Tibial artery (tissue), 4 donors: Measurements from ENCODE around the gene SLC25A21.

Experiments
- DNase-seq, 2 donors: peaks; one replicate each; pipeline ENCODE4 v3.0.0-alpha.2; 2019
- H3K27ac ChIP-seq, 2 donors: fragments of 200-600 bp; sonication (generic) in 1 of 2; 1 replicate in 1 of 2; 2 replicates in 1 of 2; pipeline ENCODE4 v1.5.1; 2018 to 2019; ENCODE audit warnings: mild to moderate bottlenecking in 1 of 2
- H3K27me3 ChIP-seq, 2 donors: fragments of 200-600 bp; sonication (generic) in 1 of 2; one replicate each; pipeline versions ENCODE4 v1.5.1 to v1.6.0; 2016 to 2019
- H3K36me3 ChIP-seq, 3 donors: fragments of 200-600 bp; sonication (generic) in 2 of 3; one replicate each; pipeline ENCODE4 v1.5.1; 2016 to 2019; ENCODE audit warnings: mild to moderate bottlenecking in 2 of 3
- H3K4me1 ChIP-seq, 4 donors: fragments of 200-600 bp; sonication (generic) in 2 of 4; 1 replicate in 3 of 4; 2 replicates in 1 of 4; pipeline ENCODE4 v1.5.1; 2016 to 2019
- H3K4me3 ChIP-seq, 2 donors: fragments of 200-600 bp; sonication (generic) in 1 of 2; 1 replicate in 1 of 2; 2 replicates in 1 of 2; pipeline ENCODE4 v1.5.1; 2018 to 2019; ENCODE audit warnings: mild to moderate bottlenecking in 2 of 2
- H3K9me3 ChIP-seq, 3 donors: fragments of 200-600 bp; sonication (generic) in 1 of 3; one replicate each; pipeline ENCODE4 v1.5.1; 2016 to 2019
- intact Hi-C: fragments of 100-400 bp; cut with DNase I; formaldehyde crosslinking; loops from one replicate; pipeline ENCODE4 v1.15.0; 2023; ENCODE audit warnings: low total_unique reads
- TF ChIP-seq, protein P1 (sequence below), 2 experiments: fragments of 200-600 bp in 1 of 2; fragments of 450-650 bp in 1 of 2; IDR thresholded peaks; one replicate each; pipeline ENCODE4 v1.5.1; 2017 to 2019; ENCODE audit warnings: antibody characterized with exemption in 2 of 2, mild to moderate bottlenecking in 1 of 2, moderate library complexity in 1 of 2

SLC25A21 gene

DNA sequence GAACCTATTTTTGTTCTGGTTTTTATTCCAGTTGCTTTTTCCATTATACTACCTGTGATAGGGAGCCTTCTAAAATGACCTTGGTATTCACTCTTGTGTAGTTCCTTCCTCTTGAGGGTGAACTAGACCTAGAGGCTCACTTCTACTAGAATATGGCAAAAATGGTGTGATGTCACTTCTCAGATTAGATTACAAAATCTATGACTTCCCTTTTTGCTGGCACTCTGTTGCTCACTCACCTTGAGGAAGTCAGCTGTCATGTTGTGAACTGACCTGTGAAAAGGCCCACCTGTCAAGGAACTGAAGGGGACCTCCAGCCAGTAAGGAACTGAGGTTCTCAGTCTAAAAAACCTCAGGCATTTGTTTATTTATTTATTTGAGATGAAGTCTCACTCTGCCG, 31.0 kb upstream of the SLC25A21 start:
- H3K27me3 ChIP-seq, result no peaks in the 10 kb centered on the region
- TF ChIP-seq, protein P1, sequence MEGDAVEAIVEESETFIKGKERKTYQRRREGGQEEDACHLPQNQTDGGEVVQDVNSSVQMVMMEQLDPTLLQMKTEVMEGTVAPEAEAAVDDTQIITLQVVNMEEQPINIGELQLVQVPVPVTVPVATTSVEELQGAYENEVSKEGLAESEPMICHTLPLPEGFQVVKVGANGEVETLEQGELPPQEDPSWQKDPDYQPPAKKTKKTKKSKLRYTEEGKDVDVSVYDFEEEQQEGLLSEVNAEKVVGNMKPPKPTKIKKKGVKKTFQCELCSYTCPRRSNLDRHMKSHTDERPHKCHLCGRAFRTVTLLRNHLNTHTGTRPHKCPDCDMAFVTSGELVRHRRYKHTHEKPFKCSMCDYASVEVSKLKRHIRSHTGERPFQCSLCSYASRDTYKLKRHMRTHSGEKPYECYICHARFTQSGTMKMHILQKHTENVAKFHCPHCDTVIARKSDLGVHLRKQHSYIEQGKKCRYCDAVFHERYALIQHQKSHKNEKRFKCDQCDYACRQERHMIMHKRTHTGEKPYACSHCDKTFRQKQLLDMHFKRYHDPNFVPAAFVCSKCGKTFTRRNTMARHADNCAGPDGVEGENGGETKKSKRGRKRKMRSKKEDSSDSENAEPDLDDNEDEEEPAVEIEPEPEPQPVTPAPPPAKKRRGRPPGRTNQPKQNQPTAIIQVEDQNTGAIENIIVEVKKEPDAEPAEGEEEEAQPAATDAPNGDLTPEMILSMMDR (IDR thresholded peaks at IDR 0.05), result no peak
- peaks cover 0 to 6% (median 0%) of the 10 kb centered on the region in 3 donors for H3K9me3 ChIP-seq
- H3K4me3 ChIP-seq, result no peak overlapping the region
- peaks cover 0 to 11% (median 0%) of the 10 kb centered on the region in 4 donors for H3K4me1 ChIP-seq
- intact Hi-C loops, result no loop called here
- no peak for DNase-seq
- H3K36me3 ChIP-seq, result no peaks in the 10 kb centered on the region
- no peak overlapping the region for H3K27ac ChIP-seq

DNA sequence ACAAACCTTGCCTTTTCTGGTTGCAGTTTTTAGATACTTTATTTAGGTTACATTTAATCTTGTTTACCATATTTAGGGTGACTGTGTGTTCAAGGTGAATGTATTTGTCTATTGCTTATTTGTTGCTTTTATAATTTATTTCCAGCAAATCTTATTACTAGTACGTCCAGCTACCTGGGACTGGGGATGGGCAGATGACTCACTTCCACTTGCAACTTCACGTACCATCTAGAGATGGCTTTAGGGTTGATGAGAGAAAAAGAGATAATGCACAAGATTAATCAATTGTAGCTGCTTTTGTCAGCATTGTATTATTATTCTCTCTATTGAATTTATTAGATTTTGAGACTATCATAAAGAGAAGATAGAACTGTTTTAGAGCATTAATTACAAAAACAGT, 30.4 kb upstream of the SLC25A21 start:
- TF ChIP-seq, protein P1 (IDR thresholded peaks at IDR 0.05), result no peak
- DNase-seq, result no peak
- H3K9me3 ChIP-seq, result peaks cover 0 to 6% (median 0%) of the 10 kb centered on the region in 3 donors
- peaks cover 0 to 11% (median 0%) of the 10 kb centered on the region in 4 donors for H3K4me1 ChIP-seq
- no peak overlapping the region for H3K4me3 ChIP-seq
- H3K36me3 ChIP-seq, result no peaks in the 10 kb centered on the region
- intact Hi-C loops, result no loop called here
- H3K27me3 ChIP-seq, result no peaks in the 10 kb centered on the region
- H3K27ac ChIP-seq, result no peak overlapping the region

DNA sequence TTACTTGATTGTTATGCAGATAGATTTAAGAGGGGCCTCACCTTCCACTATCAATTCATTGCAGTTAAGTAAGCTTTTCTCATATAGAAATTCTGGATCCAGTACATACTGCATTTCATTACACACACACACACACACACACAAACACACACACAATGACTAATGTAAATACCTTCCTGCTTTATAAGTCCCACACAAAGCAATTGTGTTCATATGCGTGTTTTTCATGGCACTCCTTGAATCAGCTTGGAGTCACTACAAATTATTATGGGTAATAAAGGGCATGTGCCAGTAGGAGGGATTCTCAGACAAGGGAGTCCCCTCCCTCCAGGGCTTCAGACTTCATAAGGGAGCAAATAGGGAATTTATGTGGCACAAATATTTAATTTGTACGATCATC, 29.9 kb upstream of the SLC25A21 start:
- peaks cover 0 to 6% (median 0%) of the 10 kb centered on the region in 3 donors for H3K9me3 ChIP-seq
- peaks cover 0 to 11% (median 0%) of the 10 kb centered on the region in 4 donors for H3K4me1 ChIP-seq
- DNase-seq, result no peak
- no peaks in the 10 kb centered on the region for H3K36me3 ChIP-seq
- H3K27me3 ChIP-seq, result no peaks in the 10 kb centered on the region
- no peak overlapping the region for H3K4me3 ChIP-seq
- H3K27ac ChIP-seq, result no peak overlapping the region
- intact Hi-C loops, result no loop called here
- TF ChIP-seq, protein P1 (IDR thresholded peaks at IDR 0.05), result no peak

DNA sequence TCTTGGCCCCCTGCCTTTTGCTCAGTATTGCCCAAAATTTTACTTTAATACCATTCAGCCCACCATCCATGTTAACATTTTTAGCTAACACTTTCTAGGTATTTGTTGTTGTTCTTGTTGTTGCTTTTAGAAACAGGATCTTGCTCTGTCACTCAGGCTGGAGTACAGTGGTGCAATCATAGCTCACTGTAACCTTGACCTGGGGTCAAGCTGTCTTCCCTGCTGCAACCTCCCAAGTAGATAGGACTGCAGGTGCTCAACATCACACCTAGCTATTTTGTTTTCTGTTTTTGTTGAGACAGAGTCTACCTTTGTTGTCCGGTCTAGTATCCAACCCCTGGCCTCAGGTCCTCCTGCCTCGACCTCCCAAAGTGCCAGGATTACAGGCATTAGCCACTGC, 29.3 kb upstream of the SLC25A21 start:
- Histone ChIP-seq H3K4me3 (no peak overlapping the region), H3K4me1 (peaks cover 0 to 11% (median 2%) of the 10 kb centered on the region in 4 donors), H3K27me3 (no peaks in the 10 kb centered on the region), H3K27ac (no peak overlapping the region), H3K9me3 (peaks cover 0 to 6% (median 0%) of the 10 kb centered on the region in 3 donors), H3K36me3 (no peaks in the 10 kb centered on the region)
- TF ChIP-seq, protein P1 (IDR thresholded peaks at IDR 0.05), result no peak
- DNase-seq, result no peak
- intact Hi-C loops, result no loop called here

DNA sequence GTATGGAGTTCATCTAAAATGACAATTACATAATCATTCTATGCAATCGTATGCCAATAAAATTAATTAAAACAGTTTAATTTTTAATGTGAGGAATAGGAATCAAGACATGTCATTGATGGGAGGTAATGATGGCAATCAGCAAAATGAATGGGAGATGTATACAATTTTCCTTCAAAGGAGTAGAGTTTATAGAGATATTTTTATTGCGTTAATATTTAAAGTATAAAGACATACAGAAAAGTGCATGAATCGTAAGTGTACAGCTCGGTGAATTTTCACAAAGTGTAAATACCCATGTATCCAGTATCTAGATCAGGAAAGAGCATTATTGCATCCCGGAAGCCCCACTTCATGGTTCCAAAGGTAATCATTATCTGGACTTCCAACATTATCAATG, 26.5 kb upstream of the SLC25A21 start:
- no peak for DNase-seq
- intact Hi-C loops, result no loop called here
- H3K4me3 ChIP-seq, result no peak overlapping the region

More for the DNA sequence above, 26.5 kb upstream of the SLC25A21 start:
- Histone ChIP-seq H3K9me3 (no peaks in the 10 kb centered on the region), H3K4me1 (peaks cover 0 to 11% (median 2%) of the 10 kb centered on the region in 4 donors), H3K27me3 (no peaks in the 10 kb centered on the region), H3K36me3 (no peaks in the 10 kb centered on the region), H3K27ac (peak overlapping the region in 1 of 2 donors; percentile 84)
- TF ChIP-seq, protein P1 (IDR thresholded peaks at IDR 0.05), result no peak
